Measurements from ENCODE around the gene FBXW5. TPM values are rescaled to one million over a fixed set of nuclear protein-coding genes. Genes with fewer than 3 reads are reported as not detected.

The FBXW5 gene
- total and polyA plus RNA-seq, 2 experiments from 2014 or later: 27.0 to 111 TPM

GRCh38 chr9:136907011-136907914 lies 37.3 kb downstream of the FBXW5 start:
- Histone ChIP-seq H3K27ac (ENCODE audit: low read depth) (no peak overlapping the region), H3F3A (replicated peaks; ENCODE audit: low read depth) (no peaks in the 10 kb centered on the region), H3K4me2 (no peak overlapping the region), H3K79me2 (replicated peaks; ENCODE audit: insufficient read depth) (peaks cover 16% of the 10 kb centered on the region), H3K4me3 (no peak overlapping the region), H3K36me3 (ENCODE audit: insufficient read depth) (peaks cover 7% of the 10 kb centered on the region; the same call in 1 of the 2 replicates), H3K27me3 (ENCODE audit: insufficient read depth) (no peaks in the 10 kb centered on the region), H3K9me2 (ENCODE audit: insufficient read depth) (no peaks in the 10 kb centered on the region), H4K20me1 (replicated peaks; ENCODE audit: insufficient read depth) (peaks cover 7% of the 10 kb centered on the region), H2AFZ (no peak overlapping the region), H3K4me1 (ENCODE audit: insufficient read depth) (no peaks in the 10 kb centered on the region)
- no peaks in the 10 kb centered on the region for H3K4me1 Mint-ChIP-seq
- H3K27ac Mint-ChIP-seq: no peak overlapping the region; the same call in 1 of the 2 replicates
- DNase-seq (ENCODE audit: low spot score): no peak
- ATAC-seq: no peak
- H3K36me3 Mint-ChIP-seq (ENCODE audit: low read depth): peaks cover 47% of the 10 kb centered on the region
- TF ChIP-seq EZH2phosphoT487 (IDR thresholded peaks at IDR 0.05; ENCODE audit: unreplicated experiment): no peak
- H3K27me3 Mint-ChIP-seq (ENCODE audit: insufficient read depth, low read depth, poor library complexity): peaks cover 3% of the 10 kb centered on the region
- H3K4me3 Mint-ChIP-seq: no peak overlapping the region
- no peaks in the 10 kb centered on the region for H3K9me3 Mint-ChIP-seq

- no peak overlapping the region for H3K27ac ChIP-seq (ENCODE audit: low read depth)
- no peak overlapping the region for H3K4me2 ChIP-seq
- no peak overlapping the region for H3K4me3 Mint-ChIP-seq
- no peak overlapping the region for H3K4me3 ChIP-seq
- H3K9me3 Mint-ChIP-seq: no peaks in the 10 kb centered on the region
- no peaks in the 10 kb centered on the region for H3K4me1 Mint-ChIP-seq
- TF ChIP-seq NANOG (IDR thresholded peaks at IDR 0.05; ENCODE audit: borderline replicate concordance) (no peak), EZH2phosphoT487 (IDR thresholded peaks at IDR 0.05; ENCODE audit: unreplicated experiment) (no peak), ZNF462 (CRISPR knock-in tag; IDR thresholded peaks at IDR 0.05) (no peak), CREB1 (CRISPR knock-in tag; IDR thresholded peaks at IDR 0.05; ENCODE audit: low read depth) (no peak)
- no peaks in the 10 kb centered on the region for H3K9me2 ChIP-seq (ENCODE audit: insufficient read depth)
- peaks cover 9% of the 10 kb centered on the region; the same call in 1 of the 2 replicates for H3K36me3 ChIP-seq (ENCODE audit: insufficient read depth)
- peaks cover 55% of the 10 kb centered on the region for H3K36me3 Mint-ChIP-seq (ENCODE audit: low read depth)
- no peak overlapping the region for H3K27ac Mint-ChIP-seq
- H2AFZ ChIP-seq: no peak overlapping the region
- no peak for ATAC-seq
- H3F3A ChIP-seq (replicated peaks; ENCODE audit: low read depth): no peaks in the 10 kb centered on the region
- peaks cover 16% of the 10 kb centered on the region for H3K79me2 ChIP-seq (replicated peaks; ENCODE audit: insufficient read depth)
- H4K20me1 ChIP-seq (replicated peaks; ENCODE audit: insufficient read depth): peaks cover 7% of the 10 kb centered on the region
- no peaks in the 10 kb centered on the region for H3K4me1 ChIP-seq (ENCODE audit: insufficient read depth)
- DNase-seq (ENCODE audit: low spot score): no peak
- H3K27me3 ChIP-seq (ENCODE audit: insufficient read depth): no peaks in the 10 kb centered on the region
- peaks cover 3% of the 10 kb centered on the region for H3K27me3 Mint-ChIP-seq (ENCODE audit: insufficient read depth, low read depth, poor library complexity)
Observed at GRCh38 chr9:136906266-136906665, 38.3 kb downstream of the FBXW5 start.
